B cell (primary cell): ENCODE results near the gene CCDC54.

Source experiments
- EZH2 ChIP-seq: IDR thresholded peaks from 2 replicates; pipeline ENCODE4 v1.6.1; 2012; ENCODE audit warnings: borderline replicate concordance, low read depth, mild to moderate bottlenecking, moderate library complexity, low read length; ENCODE audit not compliant: insufficient read depth, poor library complexity, severe bottlenecking
- TF ChIP-seq, protein P1 (sequence below): fragments of 200-600 bp; IDR thresholded peaks from one replicate; pipeline ENCODE4 v1.8.0; 2022; ENCODE audit warnings: antibody characterized with exemption, mild to moderate bottlenecking

DNA sequence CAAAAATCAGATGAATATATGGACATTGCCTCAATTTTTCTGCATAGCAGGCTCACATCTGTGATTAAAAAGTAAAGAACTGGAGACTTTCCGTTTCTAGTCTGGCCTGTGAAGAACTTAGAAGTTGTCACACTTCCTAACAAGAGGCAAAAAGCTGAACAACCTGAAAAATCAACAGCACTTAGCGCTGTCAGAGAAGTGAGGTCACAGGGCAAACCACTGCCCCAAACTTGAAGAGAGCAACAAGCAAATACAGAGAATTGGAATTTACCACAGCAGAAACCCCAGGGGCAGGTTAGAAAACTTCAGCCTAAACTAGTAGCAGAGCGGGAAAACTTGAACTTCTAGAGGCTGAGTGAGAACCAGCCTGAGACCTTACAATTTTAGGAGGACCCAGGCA lies 38.9 kb downstream of the CCDC54 start:
- TF ChIP-seq, protein P1, sequence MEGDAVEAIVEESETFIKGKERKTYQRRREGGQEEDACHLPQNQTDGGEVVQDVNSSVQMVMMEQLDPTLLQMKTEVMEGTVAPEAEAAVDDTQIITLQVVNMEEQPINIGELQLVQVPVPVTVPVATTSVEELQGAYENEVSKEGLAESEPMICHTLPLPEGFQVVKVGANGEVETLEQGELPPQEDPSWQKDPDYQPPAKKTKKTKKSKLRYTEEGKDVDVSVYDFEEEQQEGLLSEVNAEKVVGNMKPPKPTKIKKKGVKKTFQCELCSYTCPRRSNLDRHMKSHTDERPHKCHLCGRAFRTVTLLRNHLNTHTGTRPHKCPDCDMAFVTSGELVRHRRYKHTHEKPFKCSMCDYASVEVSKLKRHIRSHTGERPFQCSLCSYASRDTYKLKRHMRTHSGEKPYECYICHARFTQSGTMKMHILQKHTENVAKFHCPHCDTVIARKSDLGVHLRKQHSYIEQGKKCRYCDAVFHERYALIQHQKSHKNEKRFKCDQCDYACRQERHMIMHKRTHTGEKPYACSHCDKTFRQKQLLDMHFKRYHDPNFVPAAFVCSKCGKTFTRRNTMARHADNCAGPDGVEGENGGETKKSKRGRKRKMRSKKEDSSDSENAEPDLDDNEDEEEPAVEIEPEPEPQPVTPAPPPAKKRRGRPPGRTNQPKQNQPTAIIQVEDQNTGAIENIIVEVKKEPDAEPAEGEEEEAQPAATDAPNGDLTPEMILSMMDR, result no peak
- no peak for TF ChIP-seq EZH2
